ENCODE data around the gene AARS2. TPM values are rescaled to one million over a fixed set of nuclear protein-coding genes. Genes with fewer than 3 reads are reported as not detected.

Gene AARS2
- total and polyA plus RNA-seq, 10 of the 15 experiments (the other 5 are each of a cell fraction or from before 2014, with no cell fraction given): 0.71 to 18.3 (median 12.7) TPM

- CTCF ChIA-PET: interaction anchor here (1.9 to 7.4 kb wide), 3 partner anchors 9 to 136 kb away, joined by 4 to 87 read pairs (median 15); partner anchors contain the start of genes AARS2, NFKBIE and TMEM151B
- no peak for ATAC-seq
- Histone ChIP-seq H2AFZ (ENCODE audit: control insufficient read depth, low read depth, low read length) (no peak overlapping the region), H3K9ac (ENCODE audit: control insufficient read depth, insufficient read depth, low read length) (no peak overlapping the region), H3K4me1 (ENCODE audit: control insufficient read depth, insufficient read depth, low read length) (no peaks in the 10 kb centered on the region), H4K20me1 (ENCODE audit: control insufficient read depth, insufficient read depth) (no peaks in the 10 kb centered on the region), H3K4me3 (no peak overlapping the region), H3K9me3 (replicated peaks; ENCODE audit: control insufficient read depth, insufficient read depth, low read length) (no peaks in the 10 kb centered on the region), H3K36me3 (ENCODE audit: control insufficient read depth in 2 of 2, insufficient read depth in 2 of 2, low read length in 1 of 2) (peaks cover 5 to 31% of the 10 kb centered on the region in 2 experiments; a peak in 3 of 4 replicates), H3K27me3 (replicated peaks in 1 of 2; ENCODE audit: control insufficient read depth in 2 of 2, insufficient read depth in 2 of 2, low read length in 1 of 2) (no peaks in the 10 kb centered on the region), H3K79me2 (ENCODE audit: control insufficient read depth, insufficient read depth, low read length) (no peaks in the 10 kb centered on the region), H3K27ac (ENCODE audit: control insufficient read depth, insufficient read depth) (no peak overlapping the region), H3K4me2 (ENCODE audit: control insufficient read depth, insufficient read depth) (no peak overlapping the region)
- no peak for TF ChIP-seq FOS (IDR thresholded peaks at IDR 0.05; ENCODE audit: borderline replicate concordance, extremely low read depth, insufficient read length)
- TF ChIP-seq EED (IDR thresholded peaks at IDR 0.05; ENCODE audit: low read depth): no peak
- TF ChIP-seq STAT3 (IDR thresholded peaks at IDR 0.05; ENCODE audit: low read depth, low read length): no peak
- no peak for TF ChIP-seq MYB (IDR thresholded peaks at IDR 0.05; ENCODE audit: borderline replicate concordance, low read depth, low read length)
- TF ChIP-seq ZNF687 (IDR thresholded peaks at IDR 0.05): no peak
- TF ChIP-seq NBN (IDR thresholded peaks at IDR 0.05): no peak
- no peak for TF ChIP-seq GATAD2B (conservative IDR thresholded peaks at IDR 0.05; ENCODE audit: low read depth)
- no peak for TF ChIP-seq JUNB (IDR thresholded peaks at IDR 0.05)
- TF ChIP-seq SUPT20H (IDR thresholded peaks at IDR 0.05; ENCODE audit: borderline replicate concordance, control insufficient read depth, low read depth, low read length): no peak
- no peak for TF ChIP-seq ASH2L (IDR thresholded peaks at IDR 0.05; ENCODE audit: borderline replicate concordance, low read depth)
- no peak for TF ChIP-seq ZZZ3 (IDR thresholded peaks at IDR 0.05; ENCODE audit: control insufficient read depth, insufficient read length, low read depth)
- no peak for TF ChIP-seq FOXK2 (IDR thresholded peaks at IDR 0.05)
- TF ChIP-seq EP300 (IDR thresholded peaks at IDR 0.05; ENCODE audit: borderline replicate concordance in 1 of 2, control insufficient read depth in 1 of 2, low read depth in 2 of 2, low read length in 2 of 2): no peak
- TF ChIP-seq RB1 (IDR thresholded peaks at IDR 0.05; ENCODE audit: borderline replicate concordance): no peak
- TF ChIP-seq MLLT1 (IDR thresholded peaks at IDR 0.05): no peak
- no peak for TF ChIP-seq ZNF384 (IDR thresholded peaks at IDR 0.05; ENCODE audit: borderline replicate concordance, low read depth, low read length)
- TF ChIP-seq ESRRA (IDR thresholded peaks at IDR 0.05; ENCODE audit: low read length): no peak
- TF ChIP-seq SREBF2 (IDR thresholded peaks at IDR 0.05; ENCODE audit: low read length): no peak
- in situ Hi-C loops (cut with MboI) (no loop called here), intact Hi-C loops (cut with micrococcal nuclease; ENCODE audit: unreplicated experiment) (loop anchor here (2.0 kb wide), 1 partner anchor 35 kb away; no protein-coding TSS in a partner anchor)
- FAIRE-seq: no peak
- SMC1A ChIA-PET (ENCODE audit: uncharacterized antibody, unreplicated experiment): interaction anchor here (1.0 kb wide), 1 partner anchor 36 kb away, joined by 5 read pairs; no protein-coding TSS in a partner anchor
- BruUV-seq (replicated peaks): no TSS peak
- RAD21 ChIA-PET (ENCODE audit: unreplicated experiment): interaction anchor here (1.0 to 1.9 kb wide), 2 partner anchors 35 to 131 kb away, joined by 3 to 4 read pairs; no protein-coding TSS in a partner anchor
- DNase-seq (ENCODE audit: low read depth, low spot score): no peak
- WGBS (ENCODE audit: insufficient coverage, insufficient replicate concordance, low lambda C conversion rate, missing lambda C conversion rate): 90% methylated on average over 6 of the region's 6 CpGs
- POLR2A ChIA-PET: no interaction called here
Observed at GRCh38 chr6:44303842-44304241, 9.3 kb downstream of the AARS2 start.
